HG03354 (cell line): Measurements from ENCODE around the gene TGIF1.
"Not testable (repeated sequence)": the region's sequence is repeated elsewhere in the genome, so short reads cannot be mapped to it uniquely, and the experiment has no call there.

Experiments used
- ATAC-seq: cut with Tn5 transposase; IDR thresholded peaks from one replicate; pipeline ENCODE4 v1.9.1; 2021; ENCODE audit warnings: mild to moderate bottlenecking; ENCODE audit not compliant: unreplicated experiment, poor library complexity, severe bottlenecking

Gene TGIF1

DNA sequence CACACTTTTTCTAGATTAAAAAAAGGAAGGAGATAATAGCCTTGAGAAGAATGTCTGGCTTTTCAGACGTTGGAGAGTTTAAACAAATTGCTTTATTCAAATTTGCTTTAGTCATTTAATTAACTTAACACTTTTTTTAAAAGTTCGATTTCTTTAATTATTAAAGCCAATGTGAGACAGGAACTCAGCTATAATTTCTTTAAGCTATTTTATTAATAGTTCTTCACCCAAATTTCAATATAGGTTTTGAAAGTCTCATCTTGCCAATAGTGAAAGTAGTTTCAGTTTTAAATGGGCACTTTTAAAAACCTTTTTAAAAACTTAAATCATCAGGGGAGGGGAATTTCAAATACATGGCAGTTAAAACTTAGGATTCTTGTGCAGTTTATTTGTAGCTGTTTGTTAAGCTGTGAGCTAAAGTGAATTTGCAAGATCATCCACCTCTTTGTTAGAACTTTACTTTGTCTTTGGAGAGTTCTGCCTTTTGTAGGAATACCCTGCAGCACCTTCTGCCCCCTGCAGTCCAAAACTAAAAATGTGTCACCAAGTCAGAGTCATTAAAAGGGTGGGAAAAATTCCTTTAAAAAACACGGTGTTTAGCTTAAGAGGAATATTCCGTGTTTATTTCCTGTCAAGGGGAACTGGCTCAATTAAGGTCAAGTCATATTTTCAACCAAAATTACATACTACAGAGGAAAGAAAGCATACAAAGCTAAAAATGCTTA lies 4.6 kb downstream of the TGIF1 start:
- ATAC-seq: no peak

DNA sequence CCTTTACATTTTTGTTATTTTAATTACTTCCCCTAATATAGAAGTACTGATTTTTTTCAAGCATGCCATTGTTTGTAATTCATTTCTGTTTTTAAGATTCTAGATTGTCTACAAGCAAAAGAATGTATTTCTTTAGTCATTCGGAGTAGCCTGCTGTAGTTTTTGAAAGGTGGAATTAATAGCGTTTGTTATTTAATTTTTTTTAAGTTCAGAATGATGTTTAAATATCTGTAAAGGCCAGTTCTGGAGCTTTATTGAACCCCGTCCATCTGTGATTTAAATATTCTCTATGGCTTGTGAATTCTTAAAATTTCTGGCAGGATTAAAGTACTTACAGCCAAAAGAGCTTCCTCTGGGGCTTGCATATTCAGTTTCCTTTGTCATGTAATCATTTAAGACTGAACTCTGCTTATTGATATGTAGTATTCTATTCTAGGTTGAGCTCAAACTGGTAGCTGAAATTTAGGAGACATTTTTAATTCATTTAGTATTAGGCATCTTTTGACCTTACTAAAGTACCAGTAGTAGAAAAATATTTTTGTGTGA lies 5.2 kb downstream of the TGIF1 start:
- no peak for ATAC-seq

DNA sequence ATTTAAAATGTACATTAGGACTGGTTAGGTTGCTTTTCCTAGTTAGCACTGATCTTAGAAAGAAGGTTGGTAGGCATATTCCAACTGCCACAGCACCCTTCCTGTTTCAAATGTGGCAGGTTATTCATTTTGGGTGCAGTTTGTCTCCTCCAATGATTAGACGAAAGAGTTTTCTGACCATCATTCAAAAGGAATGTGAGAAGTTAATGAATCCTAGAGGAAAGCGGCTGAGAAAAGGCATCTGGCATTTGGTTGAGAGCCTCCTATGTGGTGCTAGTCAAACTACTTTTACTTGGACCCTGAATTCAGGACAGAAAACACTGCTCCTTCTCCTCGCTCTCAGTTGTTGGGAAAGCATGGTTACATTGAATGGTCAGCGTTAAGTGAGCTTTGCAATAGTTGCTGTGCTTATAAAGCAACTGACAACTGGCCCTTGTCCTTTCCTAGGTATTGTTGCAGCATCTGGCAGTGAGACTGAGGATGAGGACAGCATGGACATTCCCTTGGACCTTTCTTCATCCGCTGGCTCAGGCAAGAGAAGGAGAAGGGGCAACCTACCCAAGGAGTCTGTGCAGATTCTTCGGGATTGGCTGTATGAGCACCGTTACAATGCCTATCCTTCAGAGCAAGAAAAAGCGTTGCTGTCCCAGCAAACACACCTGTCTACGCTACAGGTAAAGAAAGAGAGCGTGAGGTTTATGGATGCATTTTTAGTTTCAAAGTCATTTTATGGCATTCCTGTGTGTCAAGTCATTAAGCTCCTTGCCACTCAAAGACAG lies 6.1 kb downstream of the TGIF1 start:
- ATAC-seq: no peak

DNA sequence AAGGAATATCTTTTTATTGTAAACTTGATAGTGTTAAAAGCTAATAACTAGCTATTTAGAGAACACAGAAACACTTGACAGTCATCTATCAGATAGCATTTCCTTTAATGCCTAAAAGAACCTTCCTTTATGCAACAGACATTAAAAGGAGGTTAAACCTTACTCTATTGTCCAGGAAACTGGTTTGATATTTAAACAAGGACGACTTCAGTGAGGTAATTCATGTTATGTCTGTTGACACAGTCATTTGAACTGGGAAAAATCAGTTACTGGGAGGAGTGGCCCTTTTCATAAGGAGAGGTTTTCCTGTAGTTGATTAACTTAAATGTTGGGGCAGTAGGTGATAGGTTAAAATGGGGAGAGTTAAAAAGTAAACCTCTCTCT lies 6.7 kb downstream of the TGIF1 start:
- ATAC-seq: no peak

DNA sequence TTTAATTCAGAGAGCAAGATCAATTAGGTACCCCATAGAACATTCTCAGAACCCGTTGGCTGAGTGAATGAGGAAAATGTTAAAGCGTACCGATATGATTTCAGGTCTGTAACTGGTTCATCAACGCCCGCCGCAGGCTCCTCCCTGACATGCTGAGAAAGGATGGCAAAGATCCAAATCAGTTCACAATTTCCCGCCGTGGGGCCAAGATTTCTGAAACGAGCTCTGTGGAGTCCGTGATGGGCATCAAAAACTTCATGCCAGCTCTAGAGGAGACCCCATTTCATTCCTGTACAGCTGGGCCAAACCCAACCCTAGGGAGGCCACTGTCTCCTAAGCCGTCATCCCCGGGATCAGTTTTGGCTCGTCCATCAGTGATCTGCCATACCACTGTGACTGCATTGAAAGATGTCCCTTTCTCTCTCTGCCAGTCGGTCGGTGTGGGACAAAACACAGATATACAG lies 7.3 kb downstream of the TGIF1 start:
- ATAC-seq: no peak

DNA sequence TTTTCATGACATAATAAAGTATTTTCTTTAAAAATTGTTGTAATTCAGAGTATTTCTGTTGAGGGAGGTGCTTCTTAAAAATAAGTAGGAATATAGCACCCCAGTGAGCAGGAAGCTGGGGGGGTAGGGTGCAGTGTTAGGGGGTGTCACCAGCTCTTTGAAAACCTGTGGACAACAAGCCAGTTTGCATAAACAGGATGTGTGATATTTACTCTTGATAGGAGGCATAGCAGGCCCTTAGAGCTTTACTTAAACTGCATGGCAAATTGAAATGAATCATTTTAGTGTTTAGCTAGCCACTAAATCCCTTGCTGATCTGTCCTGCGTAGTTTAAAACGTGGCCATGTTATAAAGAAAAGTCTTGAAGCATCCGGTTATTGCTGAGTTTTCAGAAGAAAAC lies 8.4 kb downstream of the TGIF1 start:
- no peak for ATAC-seq

DNA sequence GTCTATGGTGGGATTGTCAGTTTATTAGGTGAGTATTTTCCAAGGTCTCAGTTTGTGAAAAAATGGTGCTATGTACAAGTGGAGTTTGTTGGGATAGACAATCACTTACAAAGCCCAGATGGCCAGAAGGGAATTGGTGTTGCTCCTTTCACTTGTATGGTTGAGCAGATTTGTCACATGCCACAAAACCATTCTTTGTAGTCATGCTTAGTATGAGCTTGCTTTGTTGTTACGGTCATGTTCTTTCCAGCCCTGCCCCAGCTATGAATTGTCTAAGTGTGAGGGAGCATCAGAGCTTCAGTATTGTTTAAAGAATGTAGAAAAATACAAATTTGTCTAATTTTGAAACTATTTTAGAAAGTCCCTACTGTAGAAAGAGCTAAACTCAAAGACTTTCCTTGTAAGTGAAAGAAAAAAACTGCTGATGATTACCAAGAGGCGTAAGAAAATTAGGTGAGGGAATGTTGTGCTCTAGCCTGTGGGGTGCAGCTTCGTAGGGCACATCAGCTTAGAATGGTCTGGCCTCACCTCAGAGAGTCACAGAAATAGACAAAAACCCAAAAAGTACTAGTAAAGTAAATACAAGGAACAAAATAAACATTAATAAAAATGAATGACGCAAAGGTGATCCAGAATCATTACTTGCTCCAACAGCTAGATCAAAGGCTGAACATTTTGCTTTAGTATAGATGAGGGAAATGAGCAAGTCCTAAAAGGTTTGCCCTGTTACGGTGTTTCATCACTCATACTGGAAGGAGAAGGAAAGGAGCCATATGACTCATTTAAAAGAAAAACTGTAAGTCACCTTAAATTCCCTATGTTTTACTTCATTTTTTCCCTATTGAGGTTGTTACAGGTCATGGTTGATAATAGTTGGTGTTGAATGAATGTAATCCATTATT lies 9.2 kb downstream of the TGIF1 start:
- peak; percentile 40 for ATAC-seq

DNA sequence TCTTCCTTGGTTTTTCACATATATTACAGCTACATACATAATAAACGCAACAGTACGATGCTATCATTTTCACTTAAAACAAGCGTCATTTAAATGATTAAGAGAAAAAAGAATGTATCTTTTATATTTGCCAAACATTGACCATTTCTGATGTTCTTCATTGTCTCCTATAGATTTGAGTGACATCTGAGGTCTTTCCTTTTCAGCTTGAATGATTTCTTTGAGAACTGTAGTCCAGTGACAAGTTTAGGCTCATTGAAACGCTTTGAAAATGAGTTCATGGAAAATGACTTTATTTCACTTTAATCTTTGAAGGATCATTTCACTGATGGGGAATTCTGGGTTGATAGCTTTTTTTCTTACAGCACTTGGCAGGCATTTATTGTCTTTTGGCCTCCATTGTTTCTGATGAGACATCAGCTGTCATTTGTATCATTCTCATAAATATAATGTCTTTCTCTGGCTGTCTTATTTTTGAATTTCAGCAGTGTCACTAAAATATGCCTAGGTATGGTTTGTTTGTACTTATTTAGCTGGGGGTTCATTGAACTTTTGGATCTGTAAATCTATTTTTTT lies 10.9 kb downstream of the TGIF1 start:
- ATAC-seq: no peak

DNA sequence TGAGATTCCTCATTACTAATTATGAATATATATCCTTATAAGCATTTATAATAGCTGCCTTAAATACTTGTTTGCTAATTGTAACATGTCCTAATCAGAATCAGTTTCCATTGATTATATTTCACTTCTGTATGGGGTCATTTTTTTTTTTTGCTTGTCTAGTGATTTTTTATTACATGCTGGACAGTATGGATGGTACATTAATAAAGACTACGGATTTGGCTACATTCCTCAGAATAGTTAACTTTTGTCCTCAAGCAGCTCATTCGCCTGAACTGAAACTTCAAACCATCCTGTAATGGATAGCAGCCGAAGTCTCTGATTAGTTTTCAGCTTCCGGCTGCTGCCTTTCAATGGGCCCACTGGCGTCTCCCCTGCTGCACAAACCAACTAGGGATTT lies 11.7 kb downstream of the TGIF1 start:
- ATAC-seq: no peak

DNA sequence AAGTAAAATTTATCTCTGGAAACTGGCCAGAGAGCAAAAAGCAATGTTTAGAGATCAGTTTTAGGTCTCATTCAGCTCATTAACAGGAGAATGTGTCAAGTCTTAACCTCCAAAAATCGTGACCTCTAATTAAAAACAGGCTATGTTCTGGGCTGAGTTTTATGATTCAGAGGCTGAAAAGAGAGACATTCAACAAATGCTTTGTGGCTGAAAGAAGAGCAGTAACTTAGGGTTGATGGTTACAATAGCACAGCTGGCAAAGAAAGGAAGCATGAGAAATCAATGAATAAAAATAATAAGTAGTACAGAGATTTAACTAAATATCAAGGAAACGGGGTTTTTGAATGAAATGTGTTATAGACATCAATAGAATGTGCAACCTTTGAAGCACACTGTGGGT lies 13.1 kb downstream of the TGIF1 start:
- no peak for ATAC-seq

DNA sequence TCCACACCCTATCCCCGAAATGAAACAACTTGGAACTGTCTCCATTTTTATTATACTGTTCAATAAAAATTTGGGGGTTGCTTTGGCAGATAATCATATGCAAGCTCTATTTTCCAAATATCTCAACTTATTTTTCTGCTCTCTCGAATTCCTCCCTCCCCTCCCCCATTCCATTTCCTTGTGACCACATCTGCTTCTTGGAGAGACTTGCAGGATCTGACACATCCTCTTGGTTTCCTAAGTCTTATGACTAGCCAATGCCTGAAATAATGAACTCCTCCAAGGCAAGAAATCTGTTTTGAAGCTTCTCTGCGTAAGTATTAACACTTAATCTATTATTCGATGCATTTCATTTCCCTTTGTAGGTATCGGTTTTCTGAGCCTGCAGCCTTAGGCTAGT lies 16.1 kb downstream of the TGIF1 start:
- no peak for ATAC-seq

DNA sequence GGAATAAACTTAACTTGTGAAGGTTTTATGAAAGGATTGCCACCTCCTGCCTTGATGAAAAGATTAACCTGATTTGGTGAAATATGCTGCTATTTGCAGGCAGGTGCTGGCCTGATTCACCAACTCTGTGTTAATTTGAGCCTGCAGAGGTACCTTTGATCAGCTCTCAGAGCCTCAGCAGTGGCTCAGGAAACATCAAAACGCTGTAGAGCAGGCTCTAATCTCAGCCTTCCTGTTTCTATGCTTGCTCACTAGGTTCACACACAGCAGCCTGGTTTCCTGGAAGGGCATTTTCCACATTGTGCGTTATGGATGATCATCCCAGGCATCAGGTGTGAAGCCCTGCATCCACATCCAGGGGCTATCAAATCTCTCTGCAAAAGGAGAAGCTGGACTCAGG lies 16.9 kb downstream of the TGIF1 start:
- ATAC-seq: no peak

DNA sequence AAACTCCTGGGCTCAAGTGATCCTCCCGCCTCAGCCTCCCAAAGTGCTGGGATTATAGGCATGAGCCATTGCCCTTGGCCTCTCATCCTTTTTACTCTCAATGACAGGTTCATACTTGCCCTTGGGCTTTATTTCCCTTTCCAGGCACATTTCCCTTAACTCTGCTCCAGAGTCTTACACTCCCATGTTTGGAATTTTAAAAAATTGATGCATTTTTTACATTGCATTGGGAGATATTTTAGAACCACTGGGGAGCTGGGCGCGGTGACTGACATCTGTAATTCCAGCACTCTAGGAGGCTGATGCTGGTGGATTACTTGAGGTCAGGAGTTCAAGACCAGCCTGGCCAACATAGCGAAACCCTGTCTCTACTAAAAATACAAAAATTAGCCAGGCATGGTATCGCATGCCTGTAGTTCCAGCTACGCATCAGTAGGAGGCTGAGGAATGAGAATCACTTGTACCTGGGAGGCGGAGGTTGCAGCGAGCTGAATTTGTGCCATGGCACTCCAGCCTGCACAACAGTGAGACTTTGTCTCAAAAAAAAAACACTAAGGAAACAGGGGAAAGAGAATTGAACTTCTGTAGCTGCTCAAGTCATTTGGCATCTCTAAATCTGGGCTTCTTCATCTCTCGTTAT lies 18.2 kb downstream of the TGIF1 start:
- no peak for ATAC-seq

DNA sequence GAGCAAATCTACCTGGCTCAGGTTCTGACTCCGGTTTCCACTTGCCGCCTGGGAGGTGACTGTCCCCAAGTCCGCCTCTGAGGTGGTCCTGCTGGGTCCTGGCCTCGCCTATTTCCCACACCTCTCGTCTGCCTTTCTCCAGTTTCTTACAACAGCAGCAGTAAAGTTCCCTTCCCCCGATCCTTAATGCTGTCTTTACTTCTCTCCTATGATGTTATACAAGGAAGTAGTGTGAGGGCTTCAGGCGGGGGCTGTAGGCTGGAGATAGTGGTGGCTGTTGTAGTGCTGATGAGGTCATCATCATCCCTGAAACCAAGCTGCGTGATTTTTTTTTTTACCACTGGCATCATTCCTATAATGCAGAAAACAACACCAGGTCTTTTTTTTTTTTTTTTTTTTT lies 18.9 kb downstream of the TGIF1 start:
- no peak for ATAC-seq

DNA sequence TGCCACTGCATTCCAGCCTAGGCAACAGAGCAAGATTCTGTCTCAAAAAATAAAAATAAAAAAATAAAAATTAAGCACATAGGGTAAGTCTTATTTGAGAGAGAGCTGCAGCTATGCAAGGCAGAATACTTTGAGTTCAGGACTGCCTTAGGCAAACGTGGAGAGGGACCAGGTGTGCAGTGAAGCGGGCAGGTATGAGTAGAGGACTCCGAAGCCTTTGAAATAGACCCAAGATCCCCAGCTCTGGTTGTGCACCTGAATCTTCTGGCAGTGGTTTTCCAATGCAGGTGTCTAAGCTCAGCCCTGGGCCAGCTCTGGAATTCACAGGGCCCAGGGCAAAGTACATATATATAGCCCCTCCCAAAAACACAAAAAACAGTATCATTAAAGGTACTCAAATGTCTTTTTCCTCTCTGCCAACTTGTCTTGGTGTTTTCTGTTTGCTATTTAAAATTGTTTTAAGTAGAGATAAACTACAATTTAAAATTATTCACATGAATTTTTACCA lies 21.2 kb downstream of the TGIF1 start:
- ATAC-seq: no peak

DNA sequence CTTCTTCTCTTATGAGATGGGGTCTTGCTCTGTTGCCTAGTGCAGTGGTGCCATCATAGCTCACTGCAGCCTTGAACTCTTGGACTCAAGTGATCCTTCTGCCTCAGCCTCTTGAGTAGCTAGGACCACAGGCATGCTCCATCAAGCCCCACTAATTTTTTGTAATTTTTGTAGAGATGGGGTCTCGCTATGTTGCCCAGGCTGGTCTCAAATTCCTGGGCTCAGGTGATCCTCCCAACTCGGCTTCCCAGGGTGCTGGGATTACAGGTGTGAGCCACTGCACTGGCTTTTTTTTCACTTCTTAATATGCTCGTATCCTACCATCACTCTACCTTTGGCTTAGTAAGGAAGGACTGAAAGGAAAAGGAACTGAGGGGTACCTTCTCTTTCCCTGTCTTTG lies 22.1 kb downstream of the TGIF1 start:
- not testable (repeated sequence) for ATAC-seq

DNA sequence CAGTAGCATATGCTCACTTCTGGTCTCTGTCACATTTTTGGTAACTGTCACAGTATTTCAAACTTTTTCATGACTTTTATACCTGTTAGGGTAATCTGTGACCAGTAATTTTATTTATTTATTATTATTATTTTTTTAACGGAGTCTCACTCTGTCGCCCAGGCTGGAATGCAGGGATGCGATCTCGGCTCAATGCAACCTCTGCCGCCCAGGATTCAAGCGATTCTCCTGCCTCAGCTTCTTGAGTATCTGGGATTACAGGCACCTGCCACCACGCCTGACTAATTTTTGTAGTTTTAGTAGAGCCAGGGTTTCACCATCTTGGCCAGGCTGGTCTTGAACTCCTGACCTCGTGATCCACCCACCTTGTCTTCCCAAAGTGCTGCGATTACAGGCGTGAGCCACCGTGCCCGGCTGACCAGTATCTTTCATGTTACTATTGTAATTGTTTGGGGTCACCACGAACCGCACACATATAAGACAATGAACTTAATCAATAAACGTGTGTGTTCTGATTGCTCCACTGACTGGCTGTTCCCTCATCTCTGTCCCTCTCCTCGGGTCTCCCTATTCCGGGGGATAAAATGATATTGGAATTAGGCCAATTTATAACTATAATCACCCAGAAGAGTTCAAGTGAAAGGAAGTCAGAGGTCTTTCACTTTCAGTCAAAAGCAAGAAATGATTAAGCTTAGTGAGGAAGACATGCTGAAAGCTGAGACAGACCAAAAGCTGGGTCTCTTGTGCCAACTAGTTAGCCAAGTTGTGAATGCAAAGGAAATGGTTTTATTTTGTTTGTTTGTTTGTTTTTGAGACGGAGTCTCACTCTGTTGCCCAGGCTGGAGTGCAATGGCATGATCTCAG lies 22.9 kb downstream of the TGIF1 start:
- peak; percentile 97 for ATAC-seq

DNA sequence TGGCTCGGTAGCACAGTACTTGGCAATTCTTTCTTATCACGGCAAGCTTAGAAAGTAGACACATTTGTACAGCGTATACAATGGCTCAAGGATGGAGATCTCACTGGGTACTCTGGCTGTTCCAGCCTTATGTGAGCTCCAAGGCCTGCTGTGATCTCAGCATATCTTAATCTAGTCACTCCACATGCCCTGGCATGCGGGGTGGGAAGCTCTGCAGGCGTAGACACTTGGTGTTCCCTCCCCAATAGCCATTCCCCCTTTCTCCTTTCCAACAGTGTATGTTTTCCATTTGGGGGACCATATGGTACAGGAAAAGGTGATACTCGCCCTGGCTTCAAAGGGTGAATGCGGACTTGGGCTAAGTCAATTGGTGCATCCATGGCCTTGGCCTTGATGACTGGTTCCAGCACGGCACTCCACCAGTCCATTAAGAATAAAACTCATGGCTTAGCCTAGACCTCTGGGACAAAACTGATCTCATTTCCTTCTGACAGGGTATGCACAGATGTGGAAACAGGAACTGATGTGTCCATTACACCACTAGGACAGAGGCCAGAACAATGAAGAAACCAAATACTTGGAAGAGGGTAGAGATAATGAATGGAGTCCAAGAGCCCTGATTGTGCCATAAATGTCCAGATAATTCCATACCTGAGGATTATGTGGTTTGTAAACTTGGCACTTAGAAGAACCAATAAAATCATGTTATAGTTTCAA lies 28.4 kb downstream of the TGIF1 start:
- ATAC-seq: no peak
